Smooth muscle cell (in vitro differentiated cells): ENCODE results near the gene OTOG. TPM values are rescaled to one million over a fixed set of nuclear protein-coding genes. Genes with fewer than 3 reads are reported as not detected.

ENCODE experiments used
- DNase-seq: peaks from one replicate; lab custom pipeline; 2025; ENCODE audit not compliant: unreplicated experiment; lab: John Stamatoyannopoulos, UW
- H2AFZ ChIP-seq: fragments of 200-600 bp; sonication (generic); 2 replicates; pipeline ENCODE4 v1.6.0; 2016; ENCODE audit warnings: antibody characterized with exemption, low read depth, mild to moderate bottlenecking
- H3F3A ChIP-seq: fragments of 200-600 bp; sonication (generic); 2 replicates; pipeline ENCODE4 v1.6.0; 2017; ENCODE audit warnings: antibody characterized with exemption, low read depth
- H3K27ac ChIP-seq: fragments of 200-600 bp; sonication (generic); 2 replicates; pipeline ENCODE4 v1.5.1; 2016; ENCODE audit warnings: low read depth, mild to moderate bottlenecking
- H3K27me3 ChIP-seq: fragments of 200-600 bp; sonication (generic); 2 replicates; pipeline ENCODE4 v1.6.1; 2016; ENCODE audit warnings: low read depth, mild to moderate bottlenecking
- H3K36me3 ChIP-seq: fragments of 200-600 bp; sonication (generic); 2 replicates; pipeline ENCODE4 v1.5.1; 2016; ENCODE audit warnings: low read depth
- H3K4me1 ChIP-seq: fragments of 200-600 bp; sonication (generic); 2 replicates; pipeline ENCODE4 v1.5.1; 2016; ENCODE audit warnings: low read depth
- H3K4me2 ChIP-seq: fragments of 200-600 bp; sonication (generic); 2 replicates; pipeline ENCODE4 v1.6.0; 2016; ENCODE audit warnings: mild to moderate bottlenecking
- H3K4me3 ChIP-seq: fragments of 200-600 bp; sonication (generic); 2 replicates; pipeline ENCODE4 v1.5.1; 2016; ENCODE audit warnings: mild to moderate bottlenecking
- H3K79me2 ChIP-seq: fragments of 200-600 bp; sonication (generic); 2 replicates; pipeline ENCODE4 v1.6.0; 2016; ENCODE audit warnings: low read depth, mild to moderate bottlenecking
- H3K9ac ChIP-seq: fragments of 200-600 bp; sonication (generic); 2 replicates; pipeline ENCODE4 v1.6.0; 2016; ENCODE audit warnings: low read depth
- H3K9me3 ChIP-seq: fragments of 200-600 bp; sonication (generic); replicated peaks from 2 replicates; pipeline ENCODE4 v1.5.1; 2016; ENCODE audit warnings: low read depth
- H4K20me1 ChIP-seq: fragments of 200-600 bp; sonication (generic); 2 replicates; pipeline ENCODE4 v1.6.0; 2016; ENCODE audit warnings: low read depth
- CTCF ChIP-seq: fragments of 200-600 bp; sonication (generic); IDR thresholded peaks from 2 replicates; pipeline ENCODE4 v1.5.1; 2017; ENCODE audit warnings: borderline replicate concordance, mild to moderate bottlenecking, antibody characterized with exemption; ENCODE audit not compliant: insufficient read depth, poor library complexity, severe bottlenecking
- WGBS: methylation state at CpG from one replicate; pipeline ENCODE4 v1.1.7; 2016; ENCODE audit warnings: low lambda C conversion rate; 5-methylcytosine and 5-hydroxymethylcytosine counted together
- polyA plus RNA-seq: library from polyadenylated mRNA; unstranded; fragments of >200 nt; fragmentation: Nextera tagmentation; extraction: Ambion mirVana; gene quantifications from 2 replicates; pipeline ENCODE4 v1.2.1, GENCODE V29; 2016
- total RNA-seq: library from RNA; depleted of rRNA; stranded (reverse); fragments of >200 nt; gene quantifications from 2 replicates; pipeline ENCODE4 v1.2.3, GENCODE V29; 2014

Gene OTOG
- total and polyA plus RNA-seq, 2 experiments from 2014 or later: not detected

GRCh38 chr11:17633987-17634775, 87.1 kb downstream of the OTOG start:
- no peaks in the 10 kb centered on the region for H3K79me2 ChIP-seq
- H3K9ac ChIP-seq: no peak overlapping the region
- H3K9me3 ChIP-seq: no peaks in the 10 kb centered on the region
- no peak overlapping the region for H3K27ac ChIP-seq
- H3F3A ChIP-seq: no peaks in the 10 kb centered on the region
- H3K4me1 ChIP-seq: no peaks in the 10 kb centered on the region
- 85% methylated on average over 14 of the region's 14 CpGs for WGBS
- no peak overlapping the region for H3K4me2 ChIP-seq
- no peak for DNase-seq
- H4K20me1 ChIP-seq: no peaks in the 10 kb centered on the region
- H3K4me3 ChIP-seq: no peak overlapping the region
- H3K36me3 ChIP-seq: no peaks in the 10 kb centered on the region
- TF ChIP-seq CTCF: no peak
- peaks cover 15% of the 10 kb centered on the region for H3K27me3 ChIP-seq
- H2AFZ ChIP-seq: no peak overlapping the region

- Histone ChIP-seq H2AFZ (no peak overlapping the region), H3K9me3 (no peaks in the 10 kb centered on the region), H4K20me1 (no peaks in the 10 kb centered on the region), H3K36me3 (no peaks in the 10 kb centered on the region), H3K4me3 (no peak overlapping the region), H3K9ac (no peak overlapping the region), H3K79me2 (no peaks in the 10 kb centered on the region), H3F3A (no peaks in the 10 kb centered on the region), H3K27me3 (peaks cover 11% of the 10 kb centered on the region), H3K27ac (no peak overlapping the region), H3K4me1 (no peaks in the 10 kb centered on the region), H3K4me2 (no peak overlapping the region)
- no peak for TF ChIP-seq CTCF
- WGBS: 96% methylated on average over 22 of the region's 25 CpGs
- no peak for DNase-seq
Observed at GRCh38 chr11:17634776-17635550, 87.9 kb downstream of the OTOG start.

GRCh38 chr11:17635551-17635938, 88.5 kb downstream of the OTOG start:
- no peak for TF ChIP-seq CTCF
- Histone ChIP-seq H3K4me3 (no peak overlapping the region), H4K20me1 (no peaks in the 10 kb centered on the region), H3K36me3 (no peaks in the 10 kb centered on the region), H3K4me2 (no peak overlapping the region), H3K27ac (no peak overlapping the region), H3K4me1 (no peaks in the 10 kb centered on the region), H3K79me2 (no peaks in the 10 kb centered on the region), H3K9me3 (no peaks in the 10 kb centered on the region), H3K9ac (no peak overlapping the region), H2AFZ (no peak overlapping the region), H3F3A (no peaks in the 10 kb centered on the region), H3K27me3 (peaks cover 6% of the 10 kb centered on the region)
- no peak for DNase-seq
- 84% methylated on average over 9 of the region's 9 CpGs for WGBS
